Right lobe of liver (tissue), 6 donors: ENCODE results near the gene CREB3L4. TPM values are rescaled to one million over a fixed set of nuclear protein-coding genes. Genes with fewer than 3 reads are reported as not detected.

Experiments
- ATAC-seq, 4 donors: fragments of 200-7000 bp; cut with Tn5 transposase; one replicate each; pipeline ENCODE4 v1.9.1; 2020; ENCODE audit warnings: mild to moderate bottlenecking in 4 of 4, moderate library complexity in 4 of 4
- DNase-seq, 3 donors: peaks; one replicate each; pipeline ENCODE4 v3.0.0-alpha.2; 2020
- H3K27ac ChIP-seq, 3 donors: fragments of 200-600 bp; one replicate each; pipeline ENCODE4 v1.8.0; 2022
- H3K27me3 ChIP-seq, 2 donors: fragments of 200-600 bp; one replicate each; pipeline ENCODE4 v1.8.0; 2022
- H3K36me3 ChIP-seq, 4 donors: fragments of 200-600 bp; sonication (generic) in 1 of 4; one replicate each; pipeline versions ENCODE4 v1.5.1 to v1.8.0; 2017 to 2022; ENCODE audit warnings: control low read depth in 1 of 4
- H3K4me1 ChIP-seq, 4 donors: fragments of 200-600 bp; sonication (generic) in 1 of 4; one replicate each; pipeline versions ENCODE4 v1.5.1 to v1.8.0; 2017 to 2022; ENCODE audit warnings: control low read depth in 1 of 4
- H3K4me3 ChIP-seq, 3 donors: fragments of 200-600 bp; one replicate each; pipeline ENCODE4 v1.8.0; 2022
- H3K9me3 ChIP-seq, 4 donors: fragments of 200-600 bp; sonication (generic) in 1 of 4; one replicate each; pipeline versions ENCODE4 v1.5.1 to v1.8.0; 2017 to 2022; ENCODE audit warnings: control low read depth in 1 of 4
- CTCF ChIP-seq, 4 donors: fragments of 200-600 bp in 3 of 4; fragments of 450-650 bp in 1 of 4; IDR thresholded peaks; one replicate each; pipeline versions ENCODE4 v1.5.1 to v1.8.0; 2016 to 2022; ENCODE audit warnings: antibody characterized with exemption in 4 of 4, mild to moderate bottlenecking in 2 of 4
- POLR2A ChIP-seq: fragments of 450-650 bp; IDR thresholded peaks from one replicate; pipeline ENCODE4 v1.6.1; 2017; ENCODE audit warnings: antibody characterized with exemption, mild to moderate bottlenecking
- WGBS: methylation state at CpG from one replicate; pipeline ENCODE4 v1.1.6; 2018; ENCODE audit warnings: low coverage, low lambda C conversion rate; ENCODE audit not compliant: insufficient coverage; ENCODE audit errors: missing lambda C conversion rate; 5-methylcytosine and 5-hydroxymethylcytosine counted together
- intact Hi-C, 2 donors: fragments of 100-400 bp; cut with DNase I; formaldehyde crosslinking; loops; one replicate each; pipeline versions ENCODE4 v1.11.2 to v1.14.1; 2022
- total RNA-seq, 6 experiments: library from RNA; depleted of rRNA in 2 of 6; stranded (reverse); fragments of >200 nt in 2 of 6; fragmentation: NEBNext Ultra II Directional in 3 of 6; extraction: Animal tissue kit (Norgen Biotek cat#: 25700) in 3 of 6; gene quantifications; one replicate each; pipeline versions ENCODE4 v1.1.0 to v1.2.4, GENCODE V29; 2016 to 2023
- donor health status: DM: no; HTN: yes; CAD: no.
- donor health status: DM: no; HTN: no; CAD: no.
- donor health status: DM: no; HTN: no; CAD: no.
- donor health status: DM: no; HTN: yes; CAD: no.
- donor health status: DM: no; HTN: yes; CAD: no.

CREB3L4 gene
- total RNA-seq, 6 experiments from 2014 or later: 4.9 to 11.1 (median 8.2) TPM

GRCh38 chr1:153928791-153929341, 38.8 kb upstream of the CREB3L4 start:
- Histone ChIP-seq H3K4me1 (peaks cover 0 to 4% (median 0%) of the 10 kb centered on the region in 4 donors), H3K9me3 (no peaks in the 10 kb centered on the region), H3K4me3 (no peak overlapping the region), H3K27me3 (no peaks in the 10 kb centered on the region), H3K36me3 (peaks cover 0 to 21% (median 6%) of the 10 kb centered on the region in 4 donors), H3K27ac (no peak overlapping the region)
- DNase-seq: peak in 1 of 3 donors; percentile 18
- TF ChIP-seq POLR2A (no peak), CTCF (IDR thresholded peaks at IDR 0.05) (no peak)
- intact Hi-C loops: loop anchor here in 1 of 2 donors (10.0 kb wide), 1 partner anchor 134 kb away; no protein-coding TSS in a partner anchor
- 68% methylated on average over 4 of the region's 4 CpGs for WGBS
- ATAC-seq: peak; percentile 9 to 49 (median 24)

GRCh38 chr1:153929426-153929825, 38.3 kb upstream of the CREB3L4 start:
- WGBS: 91% methylated on average over 5 of the region's 5 CpGs
- Histone ChIP-seq H3K27me3 (no peaks in the 10 kb centered on the region), H3K27ac (no peak overlapping the region), H3K4me1 (no peaks in the 10 kb centered on the region), H3K36me3 (peaks cover 0 to 26% (median 6%) of the 10 kb centered on the region in 4 donors), H3K9me3 (no peaks in the 10 kb centered on the region), H3K4me3 (no peak overlapping the region)
- ATAC-seq: no peak
- no peak for TF ChIP-seq CTCF (IDR thresholded peaks at IDR 0.05)
- TF ChIP-seq POLR2A: no peak
- peak in 1 of 3 donors; percentile 3 for DNase-seq
- intact Hi-C loops: loop anchor here in 1 of 2 donors (10.0 kb wide), 1 partner anchor 135 kb away; no protein-coding TSS in a partner anchor

- WGBS: 83% methylated on average over 5 of the region's 14 CpGs
- Histone ChIP-seq H3K4me3 (no peak overlapping the region), H3K27me3 (no peaks in the 10 kb centered on the region), H3K4me1 (no peaks in the 10 kb centered on the region), H3K36me3 (peaks cover 0 to 34% (median 9%) of the 10 kb centered on the region in 4 donors), H3K27ac (no peak overlapping the region), H3K9me3 (no peaks in the 10 kb centered on the region)
- intact Hi-C loops: loop anchor here in 1 of 2 donors (10.0 kb wide), 1 partner anchor 135 kb away; no protein-coding TSS in a partner anchor
- TF ChIP-seq POLR2A (no peak), CTCF (IDR thresholded peaks at IDR 0.05) (no peak)
- peak in 1 of 4 donors; percentile 3 for ATAC-seq
- peak in 1 of 3 donors; percentile 13 for DNase-seq
Measured at GRCh38 chr1:153929981-153930948, 37.4 kb upstream of the CREB3L4 start.

GRCh38 chr1:153932156-153933131, 35.3 kb upstream of the CREB3L4 start:
- Histone ChIP-seq H3K9me3 (no peaks in the 10 kb centered on the region), H3K4me3 (no peak overlapping the region), H3K4me1 (no peaks in the 10 kb centered on the region), H3K27ac (no peak overlapping the region), H3K36me3 (peaks cover 5 to 54% (median 21%) of the 10 kb centered on the region in 4 donors), H3K27me3 (no peaks in the 10 kb centered on the region)
- no peak for TF ChIP-seq CTCF (IDR thresholded peaks at IDR 0.05)
- no peak for TF ChIP-seq POLR2A
- ATAC-seq (no peak), DNase-seq (peak in 1 of 3 donors; percentile 41)
- WGBS: 100% methylated on average over 3 of the region's 18 CpGs
- intact Hi-C loops: no loop called here
